CD4-positive, CD25-positive, alpha-beta regulatory T cell (primary cell): ENCODE results near the gene TRIO. TPM values are rescaled to one million over a fixed set of nuclear protein-coding genes. Genes with fewer than 3 reads are reported as not detected.

Source experiments
- ATAC-seq, 2 donors: fragments of 150-1000 bp; cut with Tn5 transposase; one replicate each; pipeline ENCODE4 v1.10.0; 2021; ENCODE audit warnings: low read depth in 2 of 2, moderate number of reproducible peaks in 2 of 2, moderate library complexity in 1 of 2
- DNase-seq, 3 donors: peaks; one replicate each; pipeline versions ENCODE4 v3.0.0 to v3.0.0-alpha.2; 2012 to 2022; ENCODE audit warnings: mixed read lengths in 1 of 3
- H3K27ac ChIP-seq: one replicate; pipeline ENCODE4 v1.7.0; 2013; ENCODE audit warnings: mild to moderate bottlenecking, low read length; ENCODE audit not compliant: insufficient read depth, poor library complexity, severe bottlenecking
- H3K27me3 ChIP-seq: one replicate; pipeline ENCODE4 v1.7.0; 2013; ENCODE audit warnings: low read length; ENCODE audit not compliant: control insufficient read depth, insufficient read depth
- H3K36me3 ChIP-seq: one replicate; pipeline ENCODE4 v1.7.0; 2013; ENCODE audit warnings: mild to moderate bottlenecking, low read length, moderate library complexity; ENCODE audit not compliant: control insufficient read depth, insufficient read depth
- H3K4me1 ChIP-seq: 2 replicates; pipeline ENCODE4 v1.7.0; 2013; ENCODE audit warnings: mild to moderate bottlenecking, low read length; ENCODE audit not compliant: insufficient read depth, control insufficient read depth, poor library complexity, severe bottlenecking
- H3K4me3 ChIP-seq: one replicate; pipeline ENCODE4 v1.7.0; 2013; ENCODE audit warnings: low read depth, mild to moderate bottlenecking, low read length, moderate library complexity
- H3K9me3 ChIP-seq, 2 experiments: 1 replicate in 1 of 2; 2 replicates in 1 of 2; pipeline ENCODE4 v1.7.0; 2013; ENCODE audit warnings: low read length in 2 of 2, mild to moderate bottlenecking in 1 of 2, moderate library complexity in 1 of 2; ENCODE audit not compliant: control insufficient read depth in 2 of 2
- H3K27ac Mint-ChIP-seq, 3 donors: one replicate each; pipeline ENCODE4 v1.8.0; 2020 to 2022; ENCODE audit warnings: mild to moderate bottlenecking in 3 of 3, mixed read lengths in 3 of 3, moderate library complexity in 2 of 3
- H3K27me3 Mint-ChIP-seq: one replicate; pipeline ENCODE4 v1.8.0; 2022; ENCODE audit warnings: mild to moderate bottlenecking, mixed read lengths
- H3K36me3 Mint-ChIP-seq: one replicate; pipeline ENCODE4 v1.8.0; 2020; ENCODE audit warnings: mixed read lengths
- H3K4me1 Mint-ChIP-seq, 4 donors: one replicate each; pipeline ENCODE4 v1.8.0; 2020 to 2022; ENCODE audit warnings: mixed read lengths in 4 of 4, mild to moderate bottlenecking in 1 of 4
- H3K4me3 Mint-ChIP-seq, 4 donors: one replicate each; pipeline ENCODE4 v1.8.0; 2020 to 2022; ENCODE audit warnings: mild to moderate bottlenecking in 4 of 4, mixed read lengths in 4 of 4, moderate library complexity in 3 of 4
- H3K9me3 Mint-ChIP-seq, 7 donors: one replicate each; pipeline ENCODE4 v1.8.0; 2020 to 2022; ENCODE audit warnings: mixed read lengths in 7 of 7, mild to moderate bottlenecking in 3 of 7, moderate library complexity in 2 of 7
- polyA plus RNA-seq, 4 donors: library from polyadenylated mRNA; unstranded; fragments of 300-500 nt; fragmentation: Illumina TruSeq; gene quantifications; one replicate each; pipeline ENCODE4 v1.2.3, GENCODE V29; 2021
- total RNA-seq: library from RNA; stranded (reverse); gene quantifications from one replicate; pipeline ENCODE4 v1.2.3, GENCODE V29; 2022

TRIO gene
- total and polyA plus RNA-seq, 5 donors from 2014 or later, result 1.2 to 7.6 (median 1.8) TPM

- H3K27me3 Mint-ChIP-seq, result peaks cover 20% of the 10 kb centered on the region
- no peaks in the 10 kb centered on the region for H3K4me1 ChIP-seq
- no peaks in the 10 kb centered on the region for H3K36me3 Mint-ChIP-seq
These were observed 72.8 kb downstream of the TRIO start for GRCh38 chr5:14215901-14216300.

GRCh38 chr5:14216372-14216771, 73.2 kb downstream of the TRIO start:
- no peak for DNase-seq
- Histone ChIP-seq H3K4me1 (no peaks in the 10 kb centered on the region), H3K27me3 (no peaks in the 10 kb centered on the region), H3K36me3 (no peaks in the 10 kb centered on the region), H3K27ac (no peak overlapping the region), H3K9me3 (no peaks in the 10 kb centered on the region), H3K4me3 (no peak overlapping the region)
- no peak overlapping the region for H3K27ac Mint-ChIP-seq
- ATAC-seq, result no peak
- H3K4me1 Mint-ChIP-seq, result peaks cover 0 to 3% (median under 1%) of the 10 kb centered on the region in 4 donors
- H3K9me3 Mint-ChIP-seq, result peaks cover 0 to 3% (median 0%) of the 10 kb centered on the region in 7 donors
- no peak overlapping the region for H3K4me3 Mint-ChIP-seq
- peaks cover 22% of the 10 kb centered on the region for H3K27me3 Mint-ChIP-seq
- no peaks in the 10 kb centered on the region for H3K36me3 Mint-ChIP-seq

More at GRCh38 chr5:14215901-14216300, 72.8 kb downstream of the TRIO start:
- no peak for ATAC-seq
- no peaks in the 10 kb centered on the region for H3K9me3 ChIP-seq
- Mint-ChIP-seq H3K4me1 (peaks cover 0 to 3% (median under 1%) of the 10 kb centered on the region in 4 donors), H3K27ac (no peak overlapping the region), H3K4me3 (no peak overlapping the region), H3K9me3 (no peaks in the 10 kb centered on the region)
- no peaks in the 10 kb centered on the region for H3K36me3 ChIP-seq
- no peak overlapping the region for H3K27ac ChIP-seq
- no peak for DNase-seq
- H3K4me3 ChIP-seq, result no peak overlapping the region
- no peaks in the 10 kb centered on the region for H3K27me3 ChIP-seq

- no peak overlapping the region for H3K27ac ChIP-seq
- H3K4me1 ChIP-seq, result no peaks in the 10 kb centered on the region
- no peaks in the 10 kb centered on the region for H3K9me3 ChIP-seq
- Mint-ChIP-seq H3K27me3 (peaks cover 23% of the 10 kb centered on the region), H3K4me1 (peaks cover 0 to 3% (median under 1%) of the 10 kb centered on the region in 4 donors), H3K4me3 (no peak overlapping the region), H3K27ac (no peak overlapping the region), H3K36me3 (no peaks in the 10 kb centered on the region), H3K9me3 (peaks cover 0 to 3% (median 0%) of the 10 kb centered on the region in 7 donors)
- no peak for ATAC-seq
- peaks cover 3% of the 10 kb centered on the region for H3K27me3 ChIP-seq
- no peaks in the 10 kb centered on the region for H3K36me3 ChIP-seq
- no peak for DNase-seq
- no peak overlapping the region for H3K4me3 ChIP-seq
These were observed 73.8 kb downstream of the TRIO start for GRCh38 chr5:14216902-14217301.

- DNase-seq (no peak), ATAC-seq (no peak)
- Mint-ChIP-seq H3K36me3 (no peaks in the 10 kb centered on the region), H3K4me1 (peaks cover 0 to 3% (median under 1%) of the 10 kb centered on the region in 4 donors), H3K9me3 (peaks cover 0 to 3% (median 0%) of the 10 kb centered on the region in 7 donors), H3K4me3 (no peak overlapping the region), H3K27ac (no peak overlapping the region), H3K27me3 (peaks cover 24% of the 10 kb centered on the region)
- Histone ChIP-seq H3K27me3 (peaks cover 3% of the 10 kb centered on the region), H3K27ac (no peak overlapping the region), H3K4me1 (no peaks in the 10 kb centered on the region), H3K4me3 (no peak overlapping the region), H3K9me3 (no peaks in the 10 kb centered on the region), H3K36me3 (no peaks in the 10 kb centered on the region)
These were observed 74.4 kb downstream of the TRIO start for GRCh38 chr5:14217587-14217986.

GRCh38 chr5:14218011-14218410, 74.9 kb downstream of the TRIO start:
- DNase-seq (no peak), ATAC-seq (no peak)
- peaks cover 28% of the 10 kb centered on the region for H3K27me3 Mint-ChIP-seq
- H3K4me3 ChIP-seq, result no peak overlapping the region
- H3K4me3 Mint-ChIP-seq, result no peak overlapping the region
- no peak overlapping the region for H3K27ac Mint-ChIP-seq
- peaks cover 0 to 5% (median 0%) of the 10 kb centered on the region in 4 donors for H3K4me1 Mint-ChIP-seq
- H3K9me3 Mint-ChIP-seq, result peaks cover 0 to 3% (median 0%) of the 10 kb centered on the region in 7 donors
- H3K27me3 ChIP-seq, result peaks cover 3% of the 10 kb centered on the region
- no peaks in the 10 kb centered on the region for H3K9me3 ChIP-seq
- H3K36me3 ChIP-seq, result no peaks in the 10 kb centered on the region
- H3K27ac ChIP-seq, result no peak overlapping the region
- no peaks in the 10 kb centered on the region for H3K36me3 Mint-ChIP-seq
- no peaks in the 10 kb centered on the region for H3K4me1 ChIP-seq

- DNase-seq, result no peak
- Mint-ChIP-seq H3K36me3 (no peaks in the 10 kb centered on the region), H3K4me1 (peaks cover 0 to 9% (median 0%) of the 10 kb centered on the region in 4 donors), H3K27ac (no peak overlapping the region), H3K27me3 (peaks cover 33% of the 10 kb centered on the region), H3K9me3 (peaks cover 0 to 3% (median 0%) of the 10 kb centered on the region in 7 donors), H3K4me3 (no peak overlapping the region)
- Histone ChIP-seq H3K27ac (no peak overlapping the region), H3K4me1 (no peaks in the 10 kb centered on the region), H3K36me3 (no peaks in the 10 kb centered on the region), H3K4me3 (no peak overlapping the region), H3K27me3 (peaks cover 3% of the 10 kb centered on the region), H3K9me3 (no peaks in the 10 kb centered on the region)
- ATAC-seq, result no peak
These were observed 75.3 kb downstream of the TRIO start for GRCh38 chr5:14218480-14218879.

GRCh38 chr5:14218897-14219573, 75.9 kb downstream of the TRIO start:
- Histone ChIP-seq H3K4me1 (no peaks in the 10 kb centered on the region), H3K9me3 (no peaks in the 10 kb centered on the region), H3K4me3 (no peak overlapping the region), H3K36me3 (no peaks in the 10 kb centered on the region), H3K27ac (no peak overlapping the region), H3K27me3 (peaks cover 3% of the 10 kb centered on the region)
- peaks cover 0 to 3% (median 0%) of the 10 kb centered on the region in 7 donors for H3K9me3 Mint-ChIP-seq
- H3K4me3 Mint-ChIP-seq, result no peak overlapping the region
- no peaks in the 10 kb centered on the region for H3K36me3 Mint-ChIP-seq
- H3K27me3 Mint-ChIP-seq, result peaks cover 30% of the 10 kb centered on the region
- no peak for DNase-seq
- H3K27ac Mint-ChIP-seq, result no peak overlapping the region
- ATAC-seq, result no peak
- peaks cover 0 to 12% (median 0%) of the 10 kb centered on the region in 4 donors for H3K4me1 Mint-ChIP-seq
